Right lobe of liver (tissue), 6 donors: ENCODE measurements around the gene TESMIN. TPM values are rescaled to one million over a fixed set of nuclear protein-coding genes. Genes with fewer than 3 reads are reported as not detected.
A peak's percentile ranks its signal among the peaks of the same experiment; 100 is the strongest.

Experiments used
- ATAC-seq, 4 donors: fragments of 200-7000 bp; cut with Tn5 transposase; one replicate each; pipeline ENCODE4 v1.9.1; 2020; ENCODE audit warnings: mild to moderate bottlenecking in 4 of 4, moderate library complexity in 4 of 4
- DNase-seq, 3 donors: peaks; one replicate each; pipeline ENCODE4 v3.0.0-alpha.2; 2020
- H3K27ac ChIP-seq, 3 donors: fragments of 200-600 bp; one replicate each; pipeline ENCODE4 v1.8.0; 2022
- H3K27me3 ChIP-seq, 2 donors: fragments of 200-600 bp; one replicate each; pipeline ENCODE4 v1.8.0; 2022
- H3K36me3 ChIP-seq, 4 donors: fragments of 200-600 bp; sonication (generic) in 1 of 4; one replicate each; pipeline versions ENCODE4 v1.5.1 to v1.8.0; 2017 to 2022; ENCODE audit warnings: control low read depth in 1 of 4
- H3K4me1 ChIP-seq, 4 donors: fragments of 200-600 bp; sonication (generic) in 1 of 4; one replicate each; pipeline versions ENCODE4 v1.5.1 to v1.8.0; 2017 to 2022; ENCODE audit warnings: control low read depth in 1 of 4
- H3K4me3 ChIP-seq, 3 donors: fragments of 200-600 bp; one replicate each; pipeline ENCODE4 v1.8.0; 2022
- H3K9me3 ChIP-seq, 4 donors: fragments of 200-600 bp; sonication (generic) in 1 of 4; one replicate each; pipeline versions ENCODE4 v1.5.1 to v1.8.0; 2017 to 2022; ENCODE audit warnings: control low read depth in 1 of 4
- POLR2A ChIP-seq: fragments of 450-650 bp; IDR thresholded peaks from one replicate; pipeline ENCODE4 v1.6.1; 2017; ENCODE audit warnings: antibody characterized with exemption, mild to moderate bottlenecking
- WGBS: methylation state at CpG from one replicate; pipeline ENCODE4 v1.1.6; 2018; ENCODE audit warnings: low coverage, low lambda C conversion rate; ENCODE audit not compliant: insufficient coverage; ENCODE audit errors: missing lambda C conversion rate; 5-methylcytosine and 5-hydroxymethylcytosine counted together
- intact Hi-C, 2 donors: fragments of 100-400 bp; cut with DNase I; formaldehyde crosslinking; loops; one replicate each; pipeline versions ENCODE4 v1.11.2 to v1.14.1; 2022
- total RNA-seq, 6 experiments: library from RNA; depleted of rRNA in 2 of 6; stranded (reverse); fragments of >200 nt in 2 of 6; fragmentation: NEBNext Ultra II Directional in 3 of 6; extraction: Animal tissue kit (Norgen Biotek cat#: 25700) in 3 of 6; gene quantifications; one replicate each; pipeline versions ENCODE4 v1.1.0 to v1.2.4, GENCODE V29; 2016 to 2023
- TF ChIP-seq, protein P1 (sequence below), 4 donors: fragments of 200-600 bp in 3 of 4; fragments of 450-650 bp in 1 of 4; IDR thresholded peaks; one replicate each; pipeline versions ENCODE4 v1.5.1 to v1.8.0; 2016 to 2022; ENCODE audit warnings: antibody characterized with exemption in 4 of 4, mild to moderate bottlenecking in 2 of 4
- donor health status: DM: no; HTN: yes; CAD: no.
- donor health status: DM: no; HTN: no; CAD: no.
- donor health status: DM: no; HTN: no; CAD: no.
- donor health status: DM: no; HTN: yes; CAD: no.
- donor health status: DM: no; HTN: yes; CAD: no.

TESMIN gene
- total RNA-seq, 6 experiments from 2014 or later, result 0.42 to 1.4 (median 0.80) TPM

DNA sequence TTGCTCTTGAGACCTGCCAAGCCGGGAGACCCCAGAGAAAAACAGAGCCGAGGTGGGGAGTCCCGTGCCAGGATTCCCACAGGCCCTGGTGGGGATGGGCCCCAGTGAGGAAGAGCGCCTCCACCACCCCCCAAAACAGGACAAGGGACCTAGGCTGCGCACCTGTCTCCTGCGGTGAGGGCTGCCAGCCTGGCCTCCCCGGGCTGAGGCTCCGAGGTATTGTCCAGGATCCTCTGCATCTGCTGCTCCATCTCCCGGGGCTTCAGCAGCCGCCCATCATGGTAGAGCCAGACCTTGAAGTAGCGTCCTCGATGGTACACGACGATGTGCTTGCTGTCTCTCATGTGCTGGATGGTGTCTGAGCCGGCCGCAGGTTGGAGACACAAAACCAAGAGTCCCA lies 33.3 kb upstream of the TESMIN start:
- WGBS, result 0% methylated on average over 1 of the region's 16 CpGs

DNA sequence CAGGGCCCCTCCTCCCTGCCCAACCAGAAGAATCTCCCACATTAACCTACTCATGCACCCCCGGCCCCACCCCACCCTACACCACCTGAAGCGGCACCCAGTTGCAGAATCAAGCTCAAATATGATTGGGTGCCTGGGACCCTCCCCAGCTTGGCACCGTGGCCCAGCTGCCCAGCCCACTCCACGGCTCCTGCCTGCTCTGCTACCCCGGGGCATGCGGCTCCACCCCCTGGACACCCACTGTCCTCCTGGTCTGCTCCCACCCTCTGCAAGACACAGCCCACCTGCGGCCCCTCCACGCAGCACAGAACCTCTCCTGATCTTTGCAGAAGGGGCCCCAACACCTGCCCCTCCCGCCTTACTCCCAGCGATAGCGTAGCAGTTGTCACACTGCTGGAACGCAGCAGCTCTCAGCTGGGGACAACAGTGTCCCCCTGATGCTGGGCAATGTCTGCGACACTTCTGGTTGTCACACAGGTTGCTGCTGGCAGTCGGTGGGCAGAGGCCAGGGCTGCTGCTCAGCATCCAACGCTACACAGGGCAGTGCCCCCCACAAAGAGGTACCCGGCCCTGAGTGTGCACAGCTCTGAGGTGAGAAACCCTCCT lies 32.0 kb upstream of the TESMIN start:
- Histone ChIP-seq H3K9me3 (no peaks in the 10 kb centered on the region), H3K27me3 (no peaks in the 10 kb centered on the region), H3K4me3 (no peak overlapping the region), H3K27ac (no peak overlapping the region), H3K4me1 (no peaks in the 10 kb centered on the region), H3K36me3 (peaks cover 0 to 83% (median 43%) of the 10 kb centered on the region in 4 donors)
- intact Hi-C loops, result no loop called here
- 97% methylated on average over 6 of the region's 16 CpGs for WGBS
- peak in 1 of 4 donors; percentile 28 for ATAC-seq
- TF ChIP-seq, protein P1, sequence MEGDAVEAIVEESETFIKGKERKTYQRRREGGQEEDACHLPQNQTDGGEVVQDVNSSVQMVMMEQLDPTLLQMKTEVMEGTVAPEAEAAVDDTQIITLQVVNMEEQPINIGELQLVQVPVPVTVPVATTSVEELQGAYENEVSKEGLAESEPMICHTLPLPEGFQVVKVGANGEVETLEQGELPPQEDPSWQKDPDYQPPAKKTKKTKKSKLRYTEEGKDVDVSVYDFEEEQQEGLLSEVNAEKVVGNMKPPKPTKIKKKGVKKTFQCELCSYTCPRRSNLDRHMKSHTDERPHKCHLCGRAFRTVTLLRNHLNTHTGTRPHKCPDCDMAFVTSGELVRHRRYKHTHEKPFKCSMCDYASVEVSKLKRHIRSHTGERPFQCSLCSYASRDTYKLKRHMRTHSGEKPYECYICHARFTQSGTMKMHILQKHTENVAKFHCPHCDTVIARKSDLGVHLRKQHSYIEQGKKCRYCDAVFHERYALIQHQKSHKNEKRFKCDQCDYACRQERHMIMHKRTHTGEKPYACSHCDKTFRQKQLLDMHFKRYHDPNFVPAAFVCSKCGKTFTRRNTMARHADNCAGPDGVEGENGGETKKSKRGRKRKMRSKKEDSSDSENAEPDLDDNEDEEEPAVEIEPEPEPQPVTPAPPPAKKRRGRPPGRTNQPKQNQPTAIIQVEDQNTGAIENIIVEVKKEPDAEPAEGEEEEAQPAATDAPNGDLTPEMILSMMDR (IDR thresholded peaks at IDR 0.05), result no peak
- no peak for TF ChIP-seq POLR2A
- no peak for DNase-seq

More for the DNA sequence above, 33.3 kb upstream of the TESMIN start:
- Histone ChIP-seq H3K9me3 (no peaks in the 10 kb centered on the region), H3K27me3 (no peaks in the 10 kb centered on the region), H3K4me3 (no peak overlapping the region), H3K36me3 (peaks cover 0 to 89% (median 42%) of the 10 kb centered on the region in 4 donors), H3K4me1 (no peaks in the 10 kb centered on the region), H3K27ac (no peak overlapping the region)
- DNase-seq (no peak), ATAC-seq (peak in 1 of 4 donors; percentile 15)
- TF ChIP-seq POLR2A, result no peak
- TF ChIP-seq, protein P1 (IDR thresholded peaks at IDR 0.05), result no peak
- intact Hi-C loops, result no loop called here

DNA sequence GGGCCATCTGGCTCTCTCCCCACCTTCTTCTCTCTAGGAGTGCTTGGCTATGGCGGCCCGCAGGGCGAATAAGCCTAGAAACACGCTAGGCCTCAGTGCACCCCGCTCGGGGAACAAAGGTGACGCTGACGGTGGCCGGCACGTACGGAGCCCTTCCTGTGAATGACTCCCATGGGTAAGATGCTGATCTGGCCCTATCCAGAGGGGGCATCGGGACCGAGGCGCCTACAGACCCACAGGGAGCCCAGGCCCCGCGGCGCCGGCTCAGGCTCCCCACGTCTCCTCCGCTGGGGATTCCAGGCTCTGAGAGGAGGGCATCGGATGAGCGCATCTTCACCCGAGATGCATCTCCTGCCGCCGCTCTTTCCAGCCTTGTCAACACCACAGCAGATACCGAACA lies 31.4 kb upstream of the TESMIN start:
- H3K27me3 ChIP-seq, result no peaks in the 10 kb centered on the region
- no peak for DNase-seq
- no peaks in the 10 kb centered on the region for H3K4me1 ChIP-seq
- H3K4me3 ChIP-seq, result no peak overlapping the region
- H3K36me3 ChIP-seq, result peaks cover 0 to 83% (median 47%) of the 10 kb centered on the region in 4 donors
- WGBS, result no CpG with 5 or more reads among the region's 26 CpGs
- H3K27ac ChIP-seq, result no peak overlapping the region
- TF ChIP-seq, protein P1 (IDR thresholded peaks at IDR 0.05), result no peak
- TF ChIP-seq POLR2A, result no peak
- H3K9me3 ChIP-seq, result no peaks in the 10 kb centered on the region
- no peak for ATAC-seq
- intact Hi-C loops, result no loop called here

DNA sequence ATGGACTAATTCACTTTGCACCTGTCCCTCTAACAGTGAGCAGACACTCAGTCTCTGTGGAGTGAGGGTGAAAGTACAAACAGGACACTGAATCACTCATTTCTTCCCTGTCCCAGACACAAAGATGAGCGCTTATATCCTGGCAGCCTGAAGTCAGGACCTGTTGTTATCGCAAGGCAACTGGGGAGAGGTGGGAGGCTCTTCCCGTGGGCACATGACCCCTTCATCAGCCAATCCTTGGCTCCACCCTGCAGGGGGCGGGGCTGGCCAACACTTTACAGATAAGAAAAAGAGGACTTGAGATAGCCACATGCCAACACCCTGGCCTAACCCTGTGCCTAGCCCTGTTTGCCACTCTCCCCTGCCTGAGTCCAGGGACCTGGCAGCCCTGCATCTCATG lies 29.5 kb upstream of the TESMIN start:
- ATAC-seq (peak; percentile 46 to 71 (median 66)), DNase-seq (no peak)
- no peak overlapping the region for H3K27ac ChIP-seq
- no peaks in the 10 kb centered on the region for H3K27me3 ChIP-seq
- intact Hi-C loops, result no loop called here
- peaks cover 0 to 86% (median 52%) of the 10 kb centered on the region in 4 donors for H3K36me3 ChIP-seq
- H3K9me3 ChIP-seq, result no peaks in the 10 kb centered on the region
- WGBS, result 90% methylated on average over 2 of the region's 4 CpGs
- H3K4me3 ChIP-seq, result no peak overlapping the region
- H3K4me1 ChIP-seq, result no peaks in the 10 kb centered on the region
- no peak for TF ChIP-seq POLR2A
- TF ChIP-seq, protein P1 (IDR thresholded peaks at IDR 0.05), result no peak
